Measurements from ENCODE around the gene PRDM16.

The PRDM16 gene

GRCh38 chr1:3175486-3175885, 106.5 kb downstream of the PRDM16 start:
- TF ChIP-seq ZFX (IDR thresholded peaks at IDR 0.05): no peak
- TF ChIP-seq, protein P1, sequence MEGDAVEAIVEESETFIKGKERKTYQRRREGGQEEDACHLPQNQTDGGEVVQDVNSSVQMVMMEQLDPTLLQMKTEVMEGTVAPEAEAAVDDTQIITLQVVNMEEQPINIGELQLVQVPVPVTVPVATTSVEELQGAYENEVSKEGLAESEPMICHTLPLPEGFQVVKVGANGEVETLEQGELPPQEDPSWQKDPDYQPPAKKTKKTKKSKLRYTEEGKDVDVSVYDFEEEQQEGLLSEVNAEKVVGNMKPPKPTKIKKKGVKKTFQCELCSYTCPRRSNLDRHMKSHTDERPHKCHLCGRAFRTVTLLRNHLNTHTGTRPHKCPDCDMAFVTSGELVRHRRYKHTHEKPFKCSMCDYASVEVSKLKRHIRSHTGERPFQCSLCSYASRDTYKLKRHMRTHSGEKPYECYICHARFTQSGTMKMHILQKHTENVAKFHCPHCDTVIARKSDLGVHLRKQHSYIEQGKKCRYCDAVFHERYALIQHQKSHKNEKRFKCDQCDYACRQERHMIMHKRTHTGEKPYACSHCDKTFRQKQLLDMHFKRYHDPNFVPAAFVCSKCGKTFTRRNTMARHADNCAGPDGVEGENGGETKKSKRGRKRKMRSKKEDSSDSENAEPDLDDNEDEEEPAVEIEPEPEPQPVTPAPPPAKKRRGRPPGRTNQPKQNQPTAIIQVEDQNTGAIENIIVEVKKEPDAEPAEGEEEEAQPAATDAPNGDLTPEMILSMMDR (conservative IDR thresholded peaks at IDR 0.05): no peak
- no peak overlapping the region for H3K27ac ChIP-seq

DNA sequence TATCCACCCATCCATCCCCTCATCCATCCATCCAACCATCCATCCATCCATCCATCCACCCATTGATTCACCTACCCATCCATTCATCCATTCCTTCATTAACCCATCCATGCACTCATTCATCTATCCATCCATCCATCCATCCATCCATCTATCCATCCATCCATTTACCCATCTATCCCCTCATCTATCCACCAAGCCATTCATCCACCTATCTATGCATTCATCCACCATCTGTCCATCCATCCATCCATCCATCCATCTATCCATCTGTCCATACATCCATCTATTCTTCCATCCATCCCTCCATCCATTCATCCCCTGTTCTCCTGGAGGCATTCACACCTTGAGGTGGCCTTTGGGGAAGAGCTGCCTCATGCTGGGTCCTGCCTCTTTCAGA, 107.0 kb downstream of the PRDM16 start:
- no peak for TF ChIP-seq ZFX (IDR thresholded peaks at IDR 0.05)
- TF ChIP-seq, protein P1 (conservative IDR thresholded peaks at IDR 0.05): no peak
- H3K27ac ChIP-seq: no peak overlapping the region

DNA sequence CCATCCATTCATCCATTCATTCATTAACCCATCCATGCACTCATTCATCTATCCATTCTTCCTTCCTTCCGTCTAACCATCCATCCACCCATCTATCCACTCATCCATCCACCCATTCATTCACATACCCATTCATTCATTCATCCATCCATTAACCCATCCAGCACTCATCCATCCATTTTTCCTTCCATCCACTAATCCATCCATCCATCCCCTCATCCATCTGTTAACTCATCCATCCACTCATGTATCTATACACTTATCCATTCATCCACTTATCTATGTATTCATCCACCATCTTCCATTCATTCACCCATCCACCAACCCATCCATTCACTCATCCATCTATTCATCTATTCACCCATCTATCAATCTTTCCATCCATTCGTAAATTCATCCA, 107.8 kb downstream of the PRDM16 start:
- TF ChIP-seq, protein P1 (conservative IDR thresholded peaks at IDR 0.05): no peak
- no peak for TF ChIP-seq ZFX (IDR thresholded peaks at IDR 0.05)
- H3K27ac ChIP-seq: no peak overlapping the region

- H3K27ac ChIP-seq: no peak overlapping the region
- TF ChIP-seq, protein P1 (conservative IDR thresholded peaks at IDR 0.05): no peak
- no peak for TF ChIP-seq ZFX (IDR thresholded peaks at IDR 0.05)
Observed at GRCh38 chr1:3178279-3178678, 109.3 kb downstream of the PRDM16 start.

DNA sequence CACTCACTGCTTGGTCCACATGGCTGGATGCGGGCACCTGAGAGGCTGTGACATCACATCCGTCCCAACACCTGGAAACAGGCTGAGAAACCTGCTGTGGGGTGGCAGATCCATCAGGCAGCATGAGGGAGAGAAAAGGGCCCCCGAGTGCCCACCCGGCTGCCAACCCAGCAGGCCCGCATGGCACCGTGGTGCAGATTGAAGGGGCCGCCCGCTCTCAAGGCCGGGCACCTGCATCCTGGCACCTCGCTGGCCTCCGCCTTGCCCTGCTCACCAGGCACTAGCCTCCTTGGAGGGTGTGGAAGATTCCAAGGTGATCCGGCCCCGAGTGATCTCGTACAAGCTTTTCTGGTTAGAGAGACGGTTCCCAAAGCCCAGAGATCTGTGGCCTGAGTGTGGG, 110.5 kb downstream of the PRDM16 start:
- TF ChIP-seq ZFX (IDR thresholded peaks at IDR 0.05): no peak
- TF ChIP-seq, protein P1 (conservative IDR thresholded peaks at IDR 0.05): no peak
- H3K27ac ChIP-seq: no peak overlapping the region

DNA sequence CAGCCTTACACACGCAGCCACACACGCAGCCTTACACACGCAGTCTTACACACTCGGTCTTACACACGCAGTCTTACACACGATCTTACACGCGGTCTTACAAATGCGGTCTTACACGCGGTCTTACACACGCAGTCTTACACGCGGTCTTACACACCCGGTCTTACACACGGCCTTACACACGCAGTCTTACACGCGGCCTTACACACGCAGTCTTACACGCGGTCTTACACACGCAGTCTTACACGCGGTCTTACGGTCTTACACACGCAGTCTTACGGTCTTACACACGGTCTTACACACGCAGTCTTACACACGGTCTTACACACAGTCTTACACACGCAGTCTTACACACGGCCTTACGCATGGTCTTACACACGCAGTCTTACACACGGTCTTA, 111.9 kb downstream of the PRDM16 start:
- H3K27ac ChIP-seq: no peak overlapping the region
- TF ChIP-seq, protein P1 (conservative IDR thresholded peaks at IDR 0.05): no peak
- no peak for TF ChIP-seq ZFX (IDR thresholded peaks at IDR 0.05)

- H3K27ac ChIP-seq: no peak overlapping the region
- TF ChIP-seq, protein P1 (conservative IDR thresholded peaks at IDR 0.05): no peak
- TF ChIP-seq ZFX (IDR thresholded peaks at IDR 0.05): no peak
Observed at GRCh38 chr1:3181956-3182355, 113.0 kb downstream of the PRDM16 start.

Data from C4-2B (cell line).